IPS-20b (cell line): ENCODE results near the gene AMPD1.

ENCODE experiments used
- H3K27ac ChIP-seq: one replicate; pipeline ENCODE4 v1.5.1; 2013; ENCODE audit warnings: low read length
- H3K27me3 ChIP-seq: 2 replicates; pipeline ENCODE4 v1.6.1; 2013; ENCODE audit warnings: mild to moderate bottlenecking, low read length, inconsistent platforms; ENCODE audit not compliant: insufficient read depth
- H3K36me3 ChIP-seq: 2 replicates; pipeline ENCODE4 v1.6.1; 2013; ENCODE audit warnings: low read depth, mild to moderate bottlenecking, inconsistent platforms, low read length, moderate library complexity; ENCODE audit not compliant: insufficient read depth
- H3K4me1 ChIP-seq: 2 replicates; pipeline ENCODE4 v1.6.1; 2013; ENCODE audit warnings: mild to moderate bottlenecking, control low read depth, inconsistent platforms, low read length, moderate library complexity; ENCODE audit not compliant: insufficient read depth
- H3K4me3 ChIP-seq: 2 replicates; pipeline ENCODE4 v1.5.1; 2013; ENCODE audit warnings: mild to moderate bottlenecking, low read length, inconsistent platforms
- H3K9ac ChIP-seq: 2 replicates; pipeline ENCODE4 v1.6.1; 2013; ENCODE audit warnings: low read depth, mild to moderate bottlenecking, inconsistent platforms, low read length, moderate library complexity
- H3K9me3 ChIP-seq: 2 replicates; pipeline ENCODE4 v1.6.1; 2013; ENCODE audit warnings: mild to moderate bottlenecking, low read depth, low read length, inconsistent platforms; ENCODE audit not compliant: insufficient read depth

Gene AMPD1

DNA sequence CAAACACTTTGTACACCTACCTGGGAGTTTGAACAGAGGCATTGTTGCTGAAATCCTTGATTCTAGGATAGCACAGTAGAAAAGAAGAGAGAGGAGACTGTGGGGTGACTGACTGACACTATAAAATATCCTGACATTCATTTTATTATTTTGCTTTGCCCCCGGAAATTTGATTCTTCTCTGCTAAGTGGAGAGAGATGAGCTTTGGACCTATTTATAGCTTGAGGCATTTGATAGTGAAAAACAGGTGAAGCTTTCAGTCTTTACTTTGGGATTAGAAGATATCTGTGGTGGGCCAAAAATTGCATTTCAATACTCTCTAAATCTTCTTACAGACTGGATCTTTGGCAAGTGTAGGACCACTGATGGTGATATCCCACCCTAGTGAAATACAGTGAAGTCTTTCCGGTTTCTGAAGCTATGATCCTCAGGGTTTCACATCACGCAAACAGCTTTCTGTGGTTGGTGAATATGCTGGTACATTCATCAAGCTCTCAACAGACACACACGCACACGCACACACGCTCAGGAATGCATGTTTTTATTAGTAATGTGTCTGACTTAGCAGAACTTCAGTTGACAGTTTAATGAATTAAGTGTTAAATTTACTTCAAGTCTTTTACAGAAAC lies at the start of gene AMPD1:
Gene AMPD1, minus strand, starts transcription at position 117 of the 629 bp plus-strand sequence. Its CDS starts 75 bp downstream, at position 42.
- no peaks in the 10 kb centered on the region for H3K4me1 ChIP-seq
- H3K4me3 ChIP-seq = no peak within 1 kb of the TSS
- H3K9me3 ChIP-seq = no peaks in the 10 kb centered on the region
- H3K27me3 ChIP-seq = no peaks in the 10 kb centered on the region
- no peak within 1 kb of the TSS for H3K9ac ChIP-seq
- H3K27ac ChIP-seq = no peak within 1 kb of the TSS
- H3K36me3 ChIP-seq = no peaks in the 10 kb centered on the region

DNA sequence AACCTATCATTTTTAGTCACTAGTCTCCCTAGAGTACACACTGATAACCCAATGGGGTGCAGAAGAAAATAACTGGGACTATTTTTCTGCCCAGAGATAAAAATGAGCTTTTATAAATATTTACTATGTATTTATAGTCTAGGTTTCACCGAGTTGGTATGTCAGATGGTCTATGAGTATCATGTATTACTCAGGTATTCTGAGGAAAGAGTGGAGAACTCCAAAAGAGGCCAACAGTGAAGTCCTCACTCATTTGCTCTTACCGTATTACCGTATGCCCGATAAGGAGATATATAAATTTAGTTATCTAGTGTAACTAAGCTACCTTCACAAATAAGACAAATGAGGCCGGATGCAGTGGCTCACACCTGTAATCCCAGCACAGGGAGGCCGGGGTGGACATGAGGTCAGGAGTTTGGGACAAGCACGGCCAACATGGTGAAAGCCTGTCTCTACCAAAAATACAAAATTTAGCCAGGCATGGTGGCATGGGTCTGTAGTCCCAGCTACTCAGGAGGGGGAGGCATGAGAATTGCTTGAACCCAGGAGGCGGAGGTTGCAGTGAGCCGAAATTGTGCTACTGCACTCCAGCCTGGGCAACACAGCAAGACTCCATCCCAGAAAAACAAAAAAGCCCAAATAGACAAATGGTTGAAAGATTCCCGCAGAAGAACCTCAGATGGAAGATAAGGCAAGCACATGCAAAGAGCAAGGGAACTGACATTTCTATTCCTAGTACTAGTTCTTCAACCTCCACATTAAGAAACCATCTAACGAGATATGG lies 46.8 kb upstream of the AMPD1 start:
- Histone ChIP-seq H3K36me3 (peaks cover 99% of the 10 kb centered on the region), H3K4me1 (no peaks in the 10 kb centered on the region), H3K9me3 (no peaks in the 10 kb centered on the region), H3K27me3 (no peaks in the 10 kb centered on the region), H3K27ac (no peak overlapping the region), H3K4me3 (no peak overlapping the region), H3K9ac (no peak overlapping the region)

DNA sequence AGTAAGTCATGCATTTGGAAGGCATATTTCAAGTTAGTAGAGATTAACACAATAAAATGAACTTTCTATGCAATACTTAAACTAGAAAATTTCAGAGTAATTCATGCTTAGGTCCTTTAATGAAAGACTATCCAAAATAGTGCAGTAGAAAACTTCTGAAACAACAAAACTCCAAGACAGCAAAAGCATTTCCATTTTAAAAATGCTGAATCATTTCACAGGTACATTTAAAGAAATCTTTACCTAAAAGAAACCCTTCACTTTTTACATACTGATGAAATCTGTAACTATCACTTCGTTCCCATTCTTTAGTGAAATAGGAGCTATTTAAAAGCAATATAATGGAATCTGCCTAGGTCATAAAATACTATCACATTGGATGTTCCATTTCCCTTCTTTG lies 45.0 kb upstream of the AMPD1 start:
- Histone ChIP-seq H3K4me3 (no peak overlapping the region), H3K27ac (no peak overlapping the region), H3K36me3 (peaks cover 99% of the 10 kb centered on the region)

DNA sequence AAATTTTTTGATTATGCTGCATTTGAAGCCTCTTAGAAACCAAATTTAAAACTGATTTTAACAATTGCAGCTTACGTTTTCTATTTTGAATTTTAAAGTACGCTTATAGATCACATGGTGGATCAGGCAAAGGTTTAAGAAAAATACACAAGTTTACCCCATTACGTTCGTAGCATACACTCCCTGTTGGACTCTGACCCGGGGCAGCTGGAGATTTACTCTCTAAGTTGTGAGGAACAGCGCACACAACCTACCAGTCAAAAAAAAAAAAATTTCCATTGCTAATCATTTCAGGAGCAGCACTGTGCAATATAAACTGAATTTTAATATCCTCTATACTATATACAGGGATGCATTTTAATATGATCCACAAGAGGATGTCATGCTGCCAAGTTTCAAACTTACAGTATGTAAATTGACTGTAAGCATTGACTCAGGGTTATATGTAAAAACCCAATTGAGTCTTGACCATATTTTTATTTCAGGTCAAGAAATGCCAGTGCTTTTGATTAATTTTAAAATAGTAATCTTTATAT lies 42.0 kb upstream of the AMPD1 start:
- peaks cover 100% of the 10 kb centered on the region for H3K36me3 ChIP-seq
- H3K4me1 ChIP-seq = no peaks in the 10 kb centered on the region
- no peak overlapping the region for H3K9ac ChIP-seq
- H3K27me3 ChIP-seq = no peaks in the 10 kb centered on the region
- H3K9me3 ChIP-seq = no peaks in the 10 kb centered on the region
- no peak overlapping the region for H3K27ac ChIP-seq
- no peak overlapping the region for H3K4me3 ChIP-seq

More for the DNA sequence above, 45.0 kb upstream of the AMPD1 start:
- H3K4me1 ChIP-seq = no peaks in the 10 kb centered on the region
- H3K27me3 ChIP-seq = no peaks in the 10 kb centered on the region
- no peaks in the 10 kb centered on the region for H3K9me3 ChIP-seq
- H3K9ac ChIP-seq = no peak overlapping the region

DNA sequence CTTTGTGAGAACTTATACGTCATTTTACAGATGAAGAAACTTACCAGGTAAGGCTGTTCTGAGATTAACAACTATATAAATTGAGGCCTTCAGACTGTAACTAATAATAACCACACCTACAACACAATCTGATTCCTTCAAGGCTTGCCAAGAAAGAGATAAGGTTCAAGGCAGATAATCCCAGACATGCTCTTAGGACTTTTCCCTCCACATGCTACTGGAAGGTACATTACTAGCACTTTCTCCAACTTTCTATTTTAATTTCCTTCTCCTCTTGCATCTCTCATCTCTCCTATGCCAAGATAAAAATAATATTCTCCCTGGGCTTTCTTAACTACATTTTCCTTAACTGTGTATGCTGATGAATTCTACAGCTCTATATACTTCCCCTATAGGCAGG lies 40.1 kb upstream of the AMPD1 start:
- no peak overlapping the region for H3K4me3 ChIP-seq
- no peaks in the 10 kb centered on the region for H3K27me3 ChIP-seq
- no peak overlapping the region for H3K27ac ChIP-seq
- peaks cover 100% of the 10 kb centered on the region for H3K36me3 ChIP-seq
- H3K9ac ChIP-seq = no peak overlapping the region
- H3K4me1 ChIP-seq = no peaks in the 10 kb centered on the region
- H3K9me3 ChIP-seq = no peaks in the 10 kb centered on the region

DNA sequence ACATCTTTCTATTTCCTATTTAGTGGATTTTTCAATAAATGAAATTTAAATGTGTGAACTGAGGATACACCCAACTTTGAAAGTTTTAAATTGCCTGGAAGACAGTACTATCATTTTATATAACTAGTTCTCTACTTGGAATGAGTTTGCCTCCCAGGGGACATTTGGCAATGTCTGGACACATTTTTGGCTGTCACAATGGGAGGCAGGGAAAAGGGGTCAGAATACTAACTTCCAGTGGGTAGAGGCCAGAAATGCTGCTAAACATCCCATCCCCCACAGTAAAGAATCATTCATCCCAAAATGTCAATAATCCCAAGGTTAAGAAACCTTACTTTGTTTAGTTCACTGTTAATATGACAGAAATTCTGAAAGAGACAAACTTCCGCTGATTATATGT lies 34.4 kb upstream of the AMPD1 start:
- Histone ChIP-seq H3K36me3 (peaks cover 100% of the 10 kb centered on the region), H3K4me3 (no peak overlapping the region), H3K27me3 (no peaks in the 10 kb centered on the region), H3K4me1 (no peaks in the 10 kb centered on the region), H3K9ac (no peak overlapping the region), H3K27ac (no peak overlapping the region), H3K9me3 (no peaks in the 10 kb centered on the region)

DNA sequence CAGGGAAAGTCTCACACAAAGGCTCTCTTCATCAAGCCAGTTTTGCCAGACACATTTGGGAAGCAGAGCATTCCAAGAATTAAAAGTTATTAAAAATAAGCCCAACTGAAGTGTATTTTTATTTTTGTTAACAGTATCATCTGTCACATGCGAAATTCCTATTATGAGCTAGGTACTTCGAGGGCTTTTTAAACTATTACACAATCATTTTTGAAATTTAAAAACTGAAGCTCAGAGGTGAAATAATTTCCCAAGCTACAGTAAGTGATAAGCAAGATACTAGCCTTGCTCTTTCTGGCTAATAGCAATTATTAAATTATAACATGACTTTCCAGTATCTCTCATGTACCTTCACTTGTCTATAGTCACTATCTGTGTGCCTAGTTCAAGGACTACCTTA lies 33.2 kb upstream of the AMPD1 start:
- Histone ChIP-seq H3K4me3 (no peak overlapping the region), H3K36me3 (peaks cover 100% of the 10 kb centered on the region), H3K9ac (no peak overlapping the region), H3K4me1 (no peaks in the 10 kb centered on the region), H3K27me3 (no peaks in the 10 kb centered on the region), H3K9me3 (no peaks in the 10 kb centered on the region), H3K27ac (no peak overlapping the region)

DNA sequence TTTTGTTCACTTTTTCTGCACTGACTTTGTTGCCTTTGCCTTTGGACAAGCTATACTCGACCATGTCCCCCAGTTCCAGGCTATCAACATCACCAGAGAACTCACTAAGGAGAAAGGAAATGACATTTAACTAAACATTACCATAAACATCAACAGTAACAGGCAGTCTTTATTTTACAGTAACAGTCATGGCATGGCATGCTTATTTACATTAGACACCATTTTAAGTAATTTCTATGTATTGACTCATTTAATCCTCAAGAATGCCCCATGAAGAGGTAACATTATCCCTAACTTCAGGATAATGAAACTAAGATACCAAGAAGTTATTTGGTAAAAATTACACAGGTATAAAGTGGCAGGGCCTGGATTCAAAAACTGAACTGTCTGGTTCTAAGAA lies 29.9 kb upstream of the AMPD1 start:
- no peaks in the 10 kb centered on the region for H3K27me3 ChIP-seq
- H3K9me3 ChIP-seq = no peaks in the 10 kb centered on the region
- H3K9ac ChIP-seq = no peak overlapping the region
- peaks cover 99% of the 10 kb centered on the region for H3K36me3 ChIP-seq
- no peaks in the 10 kb centered on the region for H3K4me1 ChIP-seq
- no peak overlapping the region for H3K27ac ChIP-seq
- no peak overlapping the region for H3K4me3 ChIP-seq

DNA sequence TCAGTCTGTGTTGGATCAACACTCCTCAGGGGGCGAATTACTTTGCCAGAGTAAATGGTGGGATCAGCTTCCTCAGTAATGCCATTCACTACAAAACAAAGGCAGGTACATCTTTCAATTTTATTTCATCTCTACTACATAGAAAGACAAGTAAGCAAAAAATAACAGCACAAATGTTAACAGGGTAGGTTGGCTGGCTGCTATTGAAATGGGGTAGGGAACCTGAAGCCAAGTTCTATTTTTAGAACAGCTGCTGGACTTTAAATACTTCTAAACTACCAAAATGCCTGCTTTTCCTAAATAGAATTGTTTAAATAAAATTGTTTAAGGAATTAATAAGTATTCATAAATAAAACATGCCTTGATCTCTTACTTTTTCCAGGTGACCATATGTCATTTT lies 28.6 kb upstream of the AMPD1 start:
- H3K9me3 ChIP-seq = no peaks in the 10 kb centered on the region
- H3K9ac ChIP-seq = no peak overlapping the region
- no peak overlapping the region for H3K4me3 ChIP-seq
- no peaks in the 10 kb centered on the region for H3K4me1 ChIP-seq
- H3K36me3 ChIP-seq = peaks cover 99% of the 10 kb centered on the region
- H3K27me3 ChIP-seq = no peaks in the 10 kb centered on the region
- no peak overlapping the region for H3K27ac ChIP-seq

DNA sequence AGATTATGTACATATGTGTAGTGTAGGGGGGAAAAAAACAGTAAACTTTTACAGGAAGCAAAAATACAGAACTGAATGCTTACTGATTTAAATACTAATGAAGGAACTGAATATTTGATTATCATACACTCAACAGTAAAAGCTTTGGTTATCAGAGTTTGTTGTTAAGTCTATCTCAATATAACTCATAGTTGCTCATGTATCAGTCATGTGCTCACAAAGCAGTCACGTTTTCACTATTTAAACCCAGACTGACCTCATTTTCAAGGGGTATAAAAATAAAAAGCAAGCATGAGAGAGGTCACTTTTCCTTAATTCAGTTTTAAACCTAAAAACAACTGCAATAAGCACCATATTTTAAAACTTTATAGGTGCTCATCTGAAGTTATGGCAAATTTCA lies 28.1 kb upstream of the AMPD1 start:
- H3K4me3 ChIP-seq = no peak overlapping the region
- H3K27me3 ChIP-seq = no peaks in the 10 kb centered on the region
- H3K36me3 ChIP-seq = peaks cover 99% of the 10 kb centered on the region
- no peak overlapping the region for H3K27ac ChIP-seq
- H3K9ac ChIP-seq = no peak overlapping the region
- no peaks in the 10 kb centered on the region for H3K4me1 ChIP-seq
- H3K9me3 ChIP-seq = no peaks in the 10 kb centered on the region

DNA sequence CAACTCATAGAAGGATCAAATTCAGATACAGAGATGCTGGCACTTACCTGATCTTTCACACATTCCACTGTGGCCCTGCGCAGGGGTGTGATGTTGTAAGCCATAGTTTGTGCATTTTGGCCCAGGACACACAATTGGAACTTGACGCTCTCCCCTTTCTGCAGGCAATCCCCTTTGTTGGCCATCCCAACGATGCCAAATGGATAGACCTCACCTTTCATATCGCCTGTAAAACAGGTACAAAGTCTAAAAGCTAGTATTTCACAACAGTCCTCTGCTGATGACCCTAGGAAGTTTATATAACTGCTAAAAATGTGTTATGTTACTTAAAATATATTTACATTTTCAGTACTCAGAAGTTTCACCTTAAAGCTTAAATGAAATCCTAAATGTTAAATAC lies 25.1 kb upstream of the AMPD1 start:
- peaks cover 4% of the 10 kb centered on the region for H3K4me1 ChIP-seq
- no peak overlapping the region for H3K9ac ChIP-seq
- no peak overlapping the region for H3K27ac ChIP-seq
- H3K27me3 ChIP-seq = no peaks in the 10 kb centered on the region
- peaks cover 85% of the 10 kb centered on the region for H3K36me3 ChIP-seq
- no peak overlapping the region for H3K4me3 ChIP-seq
- no peaks in the 10 kb centered on the region for H3K9me3 ChIP-seq

DNA sequence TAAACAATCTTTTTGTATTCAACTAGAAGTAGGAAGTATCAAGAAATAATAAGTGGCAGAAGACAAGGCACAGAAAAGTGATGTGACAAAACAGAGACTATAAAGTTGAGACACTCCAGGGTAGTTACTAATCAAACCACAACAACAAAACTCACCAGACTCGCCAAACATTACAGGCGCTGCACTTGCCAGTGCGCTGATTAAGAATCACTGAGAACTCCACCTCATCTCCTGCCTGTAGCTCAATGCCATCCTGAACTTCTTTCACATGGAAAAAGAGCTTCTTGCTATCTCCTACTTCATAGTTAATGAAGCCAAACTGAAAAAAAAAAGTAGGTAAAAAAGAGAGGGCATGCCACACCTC lies 24.1 kb upstream of the AMPD1 start:
- H3K36me3 ChIP-seq = peaks cover 78% of the 10 kb centered on the region

More for the DNA sequence above, 24.1 kb upstream of the AMPD1 start:
- H3K27me3 ChIP-seq = no peaks in the 10 kb centered on the region
- H3K4me1 ChIP-seq = peaks cover 6% of the 10 kb centered on the region
- no peak overlapping the region for H3K9ac ChIP-seq
- H3K27ac ChIP-seq = no peak overlapping the region
- no peak overlapping the region for H3K4me3 ChIP-seq
- no peaks in the 10 kb centered on the region for H3K9me3 ChIP-seq
